H1 (cell line): ENCODE results near the gene MYO5B. TPM values are rescaled to one million over a fixed set of nuclear protein-coding genes. Genes with fewer than 3 reads are reported as not detected.

ENCODE experiments used
- CTCF ChIA-PET: fragments of 300-600 bp; sonication (Branson Sonifier 250); formaldehyde crosslinking; loops from one replicate; lab custom pipeline; 2021; ENCODE audit not compliant: partially characterized antibody; lab: Charles Lee
- POLR2A ChIA-PET: fragments of 300-600 bp; sonication (Branson Sonifier 250); formaldehyde crosslinking; loops from one replicate; lab custom pipeline; 2021; ENCODE audit warnings: inconsistent platforms; ENCODE audit not compliant: partially characterized antibody; lab: Charles Lee
- DNase-seq, 2 experiments: peaks; one replicate each; pipeline versions ENCODE4 v3.0.0 to v3.0.0-alpha.2; 2010 to 2022; ENCODE audit warnings: low spot score in 2 of 2, low read depth in 1 of 2, mixed read lengths in 1 of 2
- FAIRE-seq: peaks from 2 replicates; lab custom pipeline; 2011; peaks lifted over from hg19 to GRCh38; lab: Jason Lieb, UNC
- H2AFZ ChIP-seq: 2 replicates; pipeline ENCODE4 v1.8.1; 2012; ENCODE audit warnings: low read length, inconsistent platforms
- H2AK5ac ChIP-seq: 2 replicates; pipeline ENCODE4 v1.6.1; 2013; ENCODE audit warnings: low read depth, low read length
- H2BK120ac ChIP-seq: replicated peaks from 2 replicates; pipeline ENCODE3; 2013; ENCODE audit warnings: low read depth, low read length, inconsistent platforms
- H2BK12ac ChIP-seq: 2 replicates; pipeline ENCODE4 v1.6.1; 2013; ENCODE audit warnings: low read depth, low read length
- H2BK15ac ChIP-seq: 2 replicates; pipeline ENCODE4 v1.6.1; 2013; ENCODE audit warnings: low read length
- H2BK20ac ChIP-seq: 2 replicates; pipeline ENCODE4 v1.6.1; 2013; ENCODE audit warnings: low read length
- H2BK5ac ChIP-seq: 2 replicates; pipeline ENCODE4 v1.6.1; 2013; ENCODE audit warnings: low read depth, low read length
- H3K14ac ChIP-seq: 2 replicates; pipeline ENCODE4 v1.6.1; 2013; ENCODE audit warnings: inconsistent platforms; ENCODE audit not compliant: insufficient read length
- H3K18ac ChIP-seq: 2 replicates; pipeline ENCODE4 v1.6.1; 2013; ENCODE audit warnings: low read length; ENCODE audit errors: extremely low read depth
- H3K23ac ChIP-seq: 2 replicates; pipeline ENCODE4 v1.6.1; 2013; ENCODE audit warnings: inconsistent platforms; ENCODE audit not compliant: insufficient read length
- H3K23me2 ChIP-seq: 2 replicates; pipeline ENCODE4 v1.6.1; 2013; ENCODE audit warnings: low read depth, low read length
- H3K27ac ChIP-seq: 2 replicates; pipeline ENCODE4 v1.6.1; 2011; ENCODE audit warnings: low read depth, low read length, inconsistent platforms
- H3K27me3 ChIP-seq, 4 experiments: replicated peaks in 1 of 4; 1 replicate in 1 of 4; 2 replicates in 3 of 4; pipeline versions ENCODE4 v1.6.1 to v1.8.1; 2011 to 2013; ENCODE audit warnings: low read length in 3 of 4, mild to moderate bottlenecking in 3 of 4, inconsistent platforms in 2 of 4, mixed read lengths in 2 of 4, moderate library complexity in 1 of 4; ENCODE audit not compliant: control insufficient read depth in 3 of 4, insufficient read depth in 3 of 4; ENCODE audit errors: extremely low read depth in 1 of 4
- H3K36me3 ChIP-seq, 4 experiments: 2 replicates each; pipeline versions ENCODE4 v1.6.1 to v1.8.1; 2011 to 2013; ENCODE audit warnings: mild to moderate bottlenecking in 4 of 4, low read length in 3 of 4, moderate library complexity in 2 of 4, control low read depth in 1 of 4, inconsistent platforms in 1 of 4; ENCODE audit not compliant: insufficient read depth in 4 of 4, control insufficient read depth in 2 of 4
- H3K4ac ChIP-seq: replicated peaks from 2 replicates; pipeline ENCODE3; 2013; ENCODE audit warnings: low read length, low read depth, mixed read lengths, inconsistent platforms; ENCODE audit not compliant: insufficient read length
- H3K4me1 ChIP-seq, 4 experiments: replicated peaks in 1 of 4; 1 replicate in 1 of 4; 2 replicates in 3 of 4; pipeline versions ENCODE4 v1.6.1 to v1.8.1; 2011 to 2013; ENCODE audit warnings: low read length in 3 of 4, inconsistent platforms in 2 of 4, mixed read lengths in 1 of 4; ENCODE audit not compliant: insufficient read depth in 4 of 4, control insufficient read depth in 3 of 4
- H3K4me2 ChIP-seq, 2 experiments: 2 replicates each; pipeline versions ENCODE4 v1.6.1 to v1.8.1; 2011 to 2013; ENCODE audit warnings: low read depth in 2 of 2, low read length in 2 of 2, control low read depth in 1 of 2, inconsistent platforms in 1 of 2, mild to moderate bottlenecking in 1 of 2; ENCODE audit not compliant: insufficient read depth in 1 of 2
- H3K4me3 ChIP-seq, 4 experiments: fragments of 200-600, 300-600 bp in 1 of 4; sonication (generic), shearing (Covaris generic), sonication (Bioruptor Twin) in 1 of 4; 2 replicates each; pipeline versions ENCODE4 v1.5.1 to v1.8.1; 2011 to 2016; ENCODE audit warnings: low read length in 4 of 4, low read depth in 3 of 4, control low read depth in 2 of 4, inconsistent platforms in 2 of 4, mild to moderate bottlenecking in 2 of 4, mixed read lengths in 1 of 4, moderate library complexity in 1 of 4; ENCODE audit not compliant: insufficient read depth in 2 of 4; ENCODE audit errors: extremely low read depth in 1 of 4
- H3K56ac ChIP-seq: replicated peaks from 2 replicates; pipeline ENCODE3; 2013; ENCODE audit warnings: low read depth, mild to moderate bottlenecking, mixed read lengths, low read length, inconsistent platforms; ENCODE audit not compliant: insufficient read length
- H3K79me1 ChIP-seq: 2 replicates; pipeline ENCODE4 v1.6.1; 2013; ENCODE audit warnings: low read depth, low read length, control low read depth
- H3K79me2 ChIP-seq, 2 experiments: 2 replicates each; pipeline versions ENCODE4 v1.6.1 to v1.8.1; 2012 to 2013; ENCODE audit warnings: low read length in 2 of 2, mild to moderate bottlenecking in 2 of 2, inconsistent platforms in 1 of 2; ENCODE audit not compliant: insufficient read depth in 2 of 2, control insufficient read depth in 1 of 2
- H3K9ac ChIP-seq, 4 experiments: replicated peaks in 1 of 4; 1 replicate in 1 of 4; 2 replicates in 3 of 4; pipeline versions ENCODE4 v1.6.1 to v1.8.1; 2011 to 2013; ENCODE audit warnings: low read depth in 3 of 4, low read length in 3 of 4, control low read depth in 2 of 4, mild to moderate bottlenecking in 2 of 4, moderate library complexity in 2 of 4, inconsistent platforms in 1 of 4; ENCODE audit errors: extremely low read depth in 1 of 4
- H3K9me3 ChIP-seq, 2 experiments: 2 replicates each; pipeline versions ENCODE4 v1.6.1 to v1.8.1; 2012 to 2013; ENCODE audit warnings: mild to moderate bottlenecking in 2 of 2, moderate library complexity in 2 of 2, control low read depth in 1 of 2, inconsistent platforms in 1 of 2, low read depth in 1 of 2, low read length in 1 of 2, mixed read lengths in 1 of 2; ENCODE audit not compliant: insufficient read depth in 2 of 2
- H4K20me1 ChIP-seq, 2 experiments: replicated peaks in 1 of 2; 2 replicates each; pipeline versions ENCODE3 to v1.8.1; 2011 to 2013; ENCODE audit warnings: inconsistent platforms in 2 of 2, low read length in 2 of 2, mild to moderate bottlenecking in 1 of 2; ENCODE audit not compliant: insufficient read depth in 2 of 2, control insufficient read depth in 1 of 2
- H4K5ac ChIP-seq: 2 replicates; pipeline ENCODE4 v1.6.1; 2013; ENCODE audit warnings: low read length, low read depth, mixed read lengths, inconsistent platforms; ENCODE audit not compliant: insufficient read length
- H4K8ac ChIP-seq: 2 replicates; pipeline ENCODE4 v1.8.0; 2013; ENCODE audit warnings: mild to moderate bottlenecking, moderate library complexity, low read length, inconsistent platforms; ENCODE audit not compliant: insufficient read depth; ENCODE audit errors: extremely low read depth
- H4K91ac ChIP-seq: replicated peaks from 2 replicates; pipeline ENCODE3; 2013; ENCODE audit warnings: low read length, mixed read lengths, inconsistent platforms; ENCODE audit not compliant: insufficient read length
- EZH2 ChIP-seq: fragments of 200-600 bp; sonication (generic); IDR thresholded peaks from 2 replicates; pipeline ENCODE4 v1.7.1; 2012; ENCODE audit warnings: low read depth, mild to moderate bottlenecking, moderate library complexity, low read length, inconsistent platforms; ENCODE audit not compliant: severe bottlenecking
- FOSL1 ChIP-seq: IDR thresholded peaks from 2 replicates; pipeline ENCODE4 v1.6.1; 2011; ENCODE audit warnings: mild to moderate bottlenecking, low read depth, low read length, moderate library complexity; ENCODE audit not compliant: insufficient read depth
- TAF7 ChIP-seq: optimal IDR thresholded peaks from 2 replicates; pipeline ENCODE3; 2011; ENCODE audit warnings: low read depth, mild to moderate bottlenecking, inconsistent platforms, low read length, moderate library complexity, borderline replicate concordance
- WGBS, 2 experiments: shearing (Covaris generic) in 1 of 2; methylation state at CpG; one replicate each; pipeline versions ENCODE4 v1.1.6 to v1.1.7; 2013 to 2015; ENCODE audit warnings: low lambda C conversion rate in 2 of 2, mixed read lengths in 2 of 2, inconsistent platforms in 1 of 2, low coverage in 1 of 2, missing lambda C conversion rate in 1 of 2; ENCODE audit not compliant: insufficient replicate concordance in 2 of 2, insufficient coverage in 1 of 2, insufficient read length in 1 of 2; ENCODE audit errors: extremely low coverage in 1 of 2, missing lambda C conversion rate in 1 of 2; 5-methylcytosine and 5-hydroxymethylcytosine counted together
- polyA plus RNA-seq, 7 experiments: library from polyadenylated mRNA; depleted of rRNA in 3 of 7; stranded (reverse) in 5 of 7; unstranded in 2 of 7; fragments of >200 nt in 5 of 7; fragments of 200-250 nt in 2 of 7; gene quantifications; 1 replicate in 5 of 7; 2 replicates in 1 of 7; 4 replicates in 1 of 7; pipeline versions ENCODE4 v1.2.1 to v1.2.3, GENCODE V29; 2011 to 2013; ENCODE audit warnings: missing spikeins in 2 of 7, mixed read lengths in 2 of 7
- total RNA-seq: library from RNA; stranded (reverse); fragmentation: NEBNext Ultra II Directional; extraction: Animal tissue kit (Norgen Biotek cat#: 25700); gene quantifications from 2 replicates; pipeline ENCODE4 v1.2.1, GENCODE V29; 2021

Gene MYO5B
- total and polyA plus RNA-seq, 2 of the 8 experiments (the other 6 are each of a cell fraction or from before 2014, with no cell fraction given) = 6.4 to 7.7 TPM

- 94% methylated on average over 3 of the region's 3 CpGs; no CpG with 5 or more reads in 1 of the 2 experiments for WGBS, 2 experiments
- H2BK20ac ChIP-seq = no peak overlapping the region
- H3K9me3 ChIP-seq = no peaks in the 10 kb centered on the region
- FAIRE-seq = no peak
- no peak overlapping the region for H3K27ac ChIP-seq
- no peak overlapping the region for H3K14ac ChIP-seq
- no peak overlapping the region for H2BK120ac ChIP-seq
- no peak overlapping the region for H3K56ac ChIP-seq
- H3K79me1 ChIP-seq = no peaks in the 10 kb centered on the region
- H2AK5ac ChIP-seq = no peak overlapping the region
- DNase-seq = no peak
- H3K27me3 ChIP-seq = no peaks in the 10 kb centered on the region
- H3K18ac ChIP-seq = no peak overlapping the region
- no peak overlapping the region for H4K91ac ChIP-seq
- H4K5ac ChIP-seq = no peak overlapping the region
- H3K4me1 ChIP-seq = no peaks in the 10 kb centered on the region
- no peaks in the 10 kb centered on the region for H4K20me1 ChIP-seq
- H3K4ac ChIP-seq = no peak overlapping the region
- no peak overlapping the region for H4K8ac ChIP-seq
- H3K9ac ChIP-seq = no peak overlapping the region
- H3K4me3 ChIP-seq = no peak overlapping the region
- H2BK15ac ChIP-seq = no peak overlapping the region
- H3K79me2 ChIP-seq = no peaks in the 10 kb centered on the region
- no peak overlapping the region for H2BK12ac ChIP-seq
- H2AFZ ChIP-seq = no peak overlapping the region
- POLR2A ChIA-PET = no interaction called here
- H2BK5ac ChIP-seq = no peak overlapping the region
- CTCF ChIA-PET = interaction anchor here (0.8 to 1.4 kb wide), 5 partner anchors 12 to 35 kb away, joined by 3 to 7 read pairs (median 3); no protein-coding TSS in a partner anchor
- no peak overlapping the region for H3K4me2 ChIP-seq
- H3K36me3 ChIP-seq = no peaks in the 10 kb centered on the region
- no peak overlapping the region for H3K23ac ChIP-seq
- no peaks in the 10 kb centered on the region for H3K23me2 ChIP-seq
- TF ChIP-seq FOSL1 (no peak), EZH2 (no peak), TAF7 (no peak)
Measured at GRCh38 chr18:49875155-49875554, 319.8 kb downstream of the MYO5B start.
